SIG-M5 (cell line): Measurements from ENCODE around the gene KCNN4.

ENCODE experiments used
- DNase-seq: peaks from one replicate; lab custom pipeline; 2025; lab: John Stamatoyannopoulos, UW

The KCNN4 gene

GRCh38 chr19:43748205-43748594 lies 32.6 kb downstream of the KCNN4 start:
- no peak for DNase-seq

GRCh38 chr19:43747557-43748204 lies 33.1 kb downstream of the KCNN4 start:
- no peak for DNase-seq

DNA sequence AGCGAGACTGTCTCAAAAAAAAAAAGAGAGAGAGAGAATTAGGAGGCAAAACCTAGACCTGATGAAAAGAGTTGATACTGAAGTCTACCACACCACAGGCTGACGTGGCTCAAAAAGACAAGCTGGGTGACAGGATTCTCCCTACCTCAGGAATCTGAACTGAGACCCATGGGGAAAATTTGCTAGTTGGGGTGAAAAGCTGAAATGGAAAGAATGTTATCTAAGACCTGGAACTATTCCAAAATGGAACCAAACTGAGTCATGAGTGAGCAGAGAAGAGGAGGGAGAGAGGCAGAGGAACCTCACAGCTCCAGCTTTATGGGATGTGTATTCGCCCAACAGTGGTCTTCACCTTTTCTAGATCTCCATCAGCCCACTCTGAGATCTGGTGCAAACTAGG lies 37.7 kb downstream of the KCNN4 start:
- DNase-seq: no peak

DNA sequence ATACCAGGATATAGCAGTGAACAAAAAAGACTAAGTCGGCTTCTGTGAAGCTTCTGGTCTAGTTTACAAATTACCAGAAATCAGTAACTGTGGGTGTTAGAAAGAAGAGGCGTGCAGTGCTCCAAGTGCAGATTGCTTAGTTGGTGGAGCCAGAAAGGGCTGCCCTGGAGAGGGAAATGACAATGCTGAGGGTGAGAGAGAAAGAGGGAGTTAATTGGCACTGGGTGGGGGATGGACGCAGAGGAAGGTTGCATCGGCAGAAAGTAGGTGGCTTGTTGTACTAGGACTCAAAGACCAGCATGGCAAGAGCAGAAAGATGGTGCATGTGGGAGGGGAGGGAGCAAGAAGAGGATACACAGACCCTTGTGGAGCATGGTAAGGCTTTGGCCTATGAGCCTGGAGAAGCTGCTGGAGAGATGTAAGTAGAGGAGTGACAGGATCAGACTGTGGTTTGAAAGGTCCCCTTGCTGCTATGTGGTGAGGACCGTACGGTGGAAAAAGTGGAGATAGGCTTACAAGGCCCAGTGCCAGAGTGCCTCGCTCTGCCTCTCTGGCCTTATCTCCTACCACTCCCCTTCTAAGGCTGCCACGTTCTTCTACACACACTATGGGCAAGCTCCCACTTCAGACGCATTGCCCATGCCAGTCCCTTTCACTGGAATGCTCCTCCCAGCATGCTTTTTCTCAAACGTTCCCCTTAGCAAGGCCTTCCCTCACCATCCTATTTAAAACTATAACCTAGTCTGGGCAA lies 39.5 kb downstream of the KCNN4 start:
- no peak for DNase-seq

DNA sequence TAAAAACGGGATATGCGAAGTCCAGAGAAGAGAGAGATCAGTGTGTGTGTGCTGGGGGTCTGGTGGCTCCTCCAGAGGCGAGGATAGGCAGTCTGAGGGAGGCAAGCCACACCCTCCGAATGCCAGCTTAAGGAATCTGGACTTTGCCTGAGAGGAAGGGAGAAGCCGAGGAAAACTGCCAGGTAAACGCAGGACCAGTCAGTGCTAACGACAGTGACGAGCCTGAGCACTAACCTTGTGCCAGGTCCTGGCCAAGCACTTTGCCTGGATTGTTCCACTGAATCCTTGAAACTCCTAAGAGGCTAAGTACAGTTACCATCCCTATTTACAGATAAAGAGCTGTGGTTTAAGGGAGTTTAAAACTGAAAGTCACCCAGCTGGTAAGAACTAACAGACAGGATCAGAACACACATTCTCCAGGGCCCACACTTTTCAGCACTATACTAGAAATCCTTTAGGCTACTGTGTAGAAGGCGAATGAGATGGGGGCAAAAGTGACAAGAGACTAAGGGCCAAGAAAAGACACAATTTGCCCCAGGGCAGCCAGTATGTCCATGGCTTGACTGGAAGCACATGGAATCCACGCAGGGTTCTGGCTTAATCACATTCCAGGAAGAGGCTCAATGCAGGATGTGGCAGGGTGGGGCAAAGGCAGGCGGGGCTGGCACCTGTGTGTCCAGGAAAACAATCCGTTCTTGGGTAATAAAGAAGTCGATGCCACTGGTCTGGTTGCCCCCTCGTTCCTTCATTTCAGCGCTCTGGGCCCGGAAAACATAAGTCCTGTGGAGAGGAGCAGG lies 41.1 kb downstream of the KCNN4 start:
- no peak for DNase-seq

- no peak for DNase-seq
These were observed 42.0 kb downstream of the KCNN4 start for GRCh38 chr19:43738780-43739211.

- DNase-seq: no peak
These were observed 44.8 kb downstream of the KCNN4 start for GRCh38 chr19:43735957-43736356.

- DNase-seq: no peak
These were observed 45.8 kb downstream of the KCNN4 start for GRCh38 chr19:43735013-43735412.

DNA sequence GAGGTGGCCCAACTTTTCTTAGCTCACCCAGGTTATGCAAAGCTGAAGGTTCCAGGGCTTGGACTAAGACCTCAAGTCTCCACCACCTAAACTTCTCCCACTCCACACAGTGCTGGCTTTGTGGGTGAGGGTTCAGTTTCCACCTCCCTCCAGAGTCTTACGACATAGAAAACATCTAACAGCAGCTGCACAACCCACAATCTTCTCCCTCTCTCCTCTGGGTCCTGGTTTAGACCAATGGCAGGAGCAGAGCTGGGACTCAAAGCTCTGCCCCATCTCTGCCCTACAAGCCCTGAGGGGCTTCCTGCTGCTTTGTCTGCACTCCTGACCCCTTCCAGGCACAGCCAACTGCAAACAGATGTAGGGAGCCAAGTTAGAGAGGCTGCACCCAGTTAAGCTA lies 48.9 kb downstream of the KCNN4 start:
- DNase-seq: no peak

GRCh38 chr19:43731346-43731745 lies 49.4 kb downstream of the KCNN4 start:
- no peak for DNase-seq

- no peak for DNase-seq
These were observed 50.9 kb downstream of the KCNN4 start for GRCh38 chr19:43729919-43730318.

DNA sequence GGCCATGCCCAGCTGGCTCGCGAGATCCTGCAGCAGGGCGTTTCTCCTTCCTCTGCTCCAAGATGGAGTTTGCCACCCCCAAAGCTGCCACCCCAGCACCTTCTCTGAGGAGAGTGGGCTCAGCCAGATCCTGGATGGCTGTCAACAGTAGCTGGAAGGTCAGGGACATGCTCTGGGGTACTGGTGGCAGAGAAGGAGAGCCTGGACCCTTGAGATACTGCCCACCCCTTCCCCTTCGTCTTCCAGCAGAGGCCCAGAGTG lies 53.2 kb downstream of the KCNN4 start:
- DNase-seq: no peak

DNA sequence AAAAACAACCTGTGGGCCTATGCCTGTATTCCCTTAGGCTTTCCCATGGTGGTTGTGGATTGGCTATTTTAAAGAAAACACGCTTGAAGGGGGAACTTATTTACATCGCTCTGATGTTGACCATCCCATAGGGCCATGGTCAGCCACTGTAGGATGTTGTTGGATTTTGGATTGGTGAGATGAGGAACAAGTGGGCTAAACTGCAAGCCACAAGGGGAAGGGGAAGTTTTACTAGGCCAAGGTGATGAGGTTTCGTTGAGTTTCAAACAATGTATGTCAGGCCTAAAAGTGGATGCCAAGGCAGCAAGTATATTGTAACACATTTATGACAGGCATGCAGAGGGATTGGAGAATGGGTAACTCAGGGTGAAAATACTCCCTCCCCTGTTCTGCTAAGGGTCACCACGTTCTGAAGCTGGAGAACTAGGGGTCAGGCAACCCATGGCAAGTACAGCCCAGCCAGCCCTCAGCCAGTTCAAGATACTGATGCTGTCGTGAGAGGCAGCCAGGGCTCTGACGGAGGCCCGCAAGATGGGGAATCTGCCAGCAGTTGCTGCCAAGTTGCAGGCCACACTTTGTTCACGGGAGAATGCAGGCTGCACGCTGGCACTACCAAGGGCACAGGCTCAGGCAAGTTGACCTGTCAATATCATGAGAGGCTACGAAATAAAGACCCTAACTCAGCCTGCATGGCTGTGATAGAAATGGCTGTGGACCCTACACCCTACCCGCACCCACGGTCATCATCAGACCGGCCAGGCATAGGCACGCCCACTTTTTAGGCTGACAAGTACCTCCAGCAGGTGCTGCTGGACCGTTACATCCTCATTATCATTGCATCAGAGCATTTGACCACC lies 53.8 kb downstream of the KCNN4 start:
- no peak for DNase-seq

GRCh38 chr19:43725468-43725867 lies 55.3 kb downstream of the KCNN4 start:
- DNase-seq: no peak

DNA sequence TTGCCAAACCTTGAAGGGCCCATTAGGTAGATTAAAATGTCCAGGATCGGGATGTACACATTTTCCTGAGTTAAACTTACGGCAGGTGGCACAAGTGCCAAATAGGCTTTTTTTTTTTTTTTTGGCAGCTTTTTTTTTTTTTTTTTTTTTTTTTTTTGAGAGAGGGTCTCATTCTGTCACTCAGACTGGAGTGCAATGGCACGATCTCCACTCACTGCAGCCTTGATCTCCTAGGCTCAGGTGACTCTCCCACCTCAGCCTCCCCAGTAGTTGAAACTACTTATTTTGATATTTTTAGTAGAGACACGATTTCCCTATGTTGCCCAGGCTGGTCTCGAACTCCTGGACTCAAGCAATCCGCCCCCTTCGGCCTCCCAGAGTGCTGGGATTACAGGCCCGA lies 55.9 kb downstream of the KCNN4 start:
- no peak for DNase-seq

- no peak for DNase-seq
These were observed 57.2 kb downstream of the KCNN4 start for GRCh38 chr19:43723588-43723987.

- DNase-seq: no peak
These were observed 59.2 kb downstream of the KCNN4 start for GRCh38 chr19:43721469-43722048.

DNA sequence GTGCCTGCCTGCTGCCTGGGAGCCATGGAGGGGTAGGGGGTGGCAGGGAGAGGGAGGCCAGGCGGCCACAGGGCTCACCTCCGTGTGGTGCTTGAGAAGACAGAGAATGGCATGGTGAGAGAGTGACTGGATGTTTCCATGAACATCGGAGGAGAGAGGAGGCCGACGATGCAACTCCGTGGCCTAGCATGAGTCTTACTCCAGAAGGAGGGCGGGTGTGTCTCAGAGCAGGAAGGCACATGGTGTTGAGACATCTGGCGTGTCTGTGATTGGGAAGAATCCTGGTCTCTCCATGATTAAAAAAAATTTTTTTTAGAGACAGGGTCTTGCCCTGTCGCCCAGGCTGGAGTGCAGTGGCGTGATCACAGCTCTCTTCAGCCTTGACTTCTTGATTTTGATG lies 59.8 kb downstream of the KCNN4 start:
- no peak for DNase-seq

DNA sequence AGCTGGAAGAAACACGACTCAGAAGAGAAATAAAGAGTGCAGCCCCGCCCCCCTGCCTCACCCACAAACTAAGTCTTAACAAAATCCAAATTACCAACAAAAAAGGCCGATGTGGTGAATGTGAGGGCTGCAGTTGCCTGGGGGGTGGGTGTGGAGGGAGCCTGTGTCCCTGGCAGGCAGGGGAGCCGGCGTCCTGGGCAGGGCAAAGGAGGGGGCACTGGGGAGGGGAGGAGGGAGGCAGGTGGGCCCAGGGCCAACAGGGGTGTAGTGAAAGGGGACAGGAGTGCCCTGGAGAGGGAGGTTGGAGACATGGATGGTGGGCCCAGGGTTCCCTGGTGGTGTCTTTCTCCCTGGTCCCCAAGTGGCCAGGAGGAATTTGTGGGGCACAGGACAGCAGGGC lies 60.9 kb downstream of the KCNN4 start:
- DNase-seq: no peak

GRCh38 chr19:43719378-43719868 lies 61.4 kb downstream of the KCNN4 start:
- DNase-seq: no peak

DNA sequence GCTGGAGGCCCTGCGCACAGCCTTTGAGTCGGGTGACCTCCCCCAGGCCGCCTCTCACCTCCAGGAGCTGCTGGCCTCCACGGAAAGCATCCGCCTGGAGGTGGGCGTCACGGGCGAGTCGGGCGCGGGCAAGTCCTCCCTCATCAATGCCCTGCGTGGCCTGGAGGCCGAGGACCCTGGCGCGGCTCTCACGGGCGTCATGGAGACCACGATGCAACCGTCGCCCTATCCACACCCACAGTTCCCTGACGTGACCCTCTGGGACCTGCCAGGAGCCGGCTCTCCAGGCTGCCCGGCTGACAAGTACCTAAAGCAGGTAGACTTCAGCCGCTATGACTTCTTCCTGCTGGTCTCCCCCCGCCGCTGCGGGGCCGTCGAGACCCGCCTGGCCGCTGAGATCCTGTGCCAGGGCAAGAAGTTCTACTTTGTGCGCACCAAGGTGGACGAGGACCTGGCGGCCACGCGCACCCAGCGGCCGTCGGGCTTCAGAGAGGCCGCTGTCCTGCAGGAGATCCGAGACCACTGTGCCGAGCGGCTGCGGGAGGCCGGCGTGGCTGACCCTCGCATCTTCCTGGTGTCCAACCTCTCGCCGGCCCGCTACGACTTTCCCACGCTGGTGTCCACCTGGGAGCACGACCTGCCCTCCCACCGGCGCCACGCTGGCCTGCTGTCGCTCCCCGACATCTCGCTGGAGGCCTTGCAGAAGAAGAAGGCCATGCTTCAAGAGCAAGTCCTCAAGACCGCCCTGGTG lies 62.0 kb downstream of the KCNN4 start:
- no peak for DNase-seq
